Posterior vena cava (tissue), 2 donors: ENCODE measurements around the gene F2. TPM values are rescaled to one million over a fixed set of nuclear protein-coding genes. Genes with fewer than 3 reads are reported as not detected.

Experiments used
- DNase-seq: peaks from one replicate; pipeline ENCODE4 v3.0.0-alpha.2; 2020; ENCODE audit warnings: low spot score
- intact Hi-C, 2 donors: fragments of 100-400 bp; cut with DNase I; formaldehyde crosslinking; loops; one replicate each; pipeline versions ENCODE4 v1.14.1 to v1.14.2; 2022 to 2023
- total RNA-seq, 2 donors: library from RNA; stranded (reverse); fragmentation: NEBNext Ultra II Directional; extraction: Animal tissue kit (Norgen Biotek cat#: 25700); gene quantifications; one replicate each; pipeline ENCODE4 v1.2.1, GENCODE V29; 2021
- donor health status: DM: yes; HTN: yes; CAD: no.
- donor health status: DM: yes; HTN: yes; CAD: no.

Gene F2
- total RNA-seq, 2 donors from 2014 or later: not detected

DNA sequence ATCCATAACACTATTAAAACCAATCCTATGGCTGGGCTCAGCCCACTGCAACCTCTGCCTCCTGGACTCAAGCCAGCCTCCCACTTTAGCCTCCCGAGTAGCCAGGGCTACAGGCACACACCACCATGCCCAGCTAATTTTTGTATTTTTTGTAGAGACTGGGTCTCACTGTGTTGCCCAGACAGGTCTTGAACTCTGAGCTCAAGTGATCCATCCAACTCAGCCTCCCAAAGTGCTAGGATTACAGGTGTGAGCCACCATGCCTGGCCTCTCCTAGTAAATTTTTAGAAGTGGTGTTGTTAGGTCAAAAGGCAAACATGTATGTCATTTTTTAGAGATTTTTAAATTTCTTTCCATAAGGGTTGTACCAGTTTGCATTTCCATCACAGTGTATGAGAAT lies 14.2 kb downstream of the F2 start:
- intact Hi-C loops: no loop called here
- DNase-seq: peak; percentile 44

DNA sequence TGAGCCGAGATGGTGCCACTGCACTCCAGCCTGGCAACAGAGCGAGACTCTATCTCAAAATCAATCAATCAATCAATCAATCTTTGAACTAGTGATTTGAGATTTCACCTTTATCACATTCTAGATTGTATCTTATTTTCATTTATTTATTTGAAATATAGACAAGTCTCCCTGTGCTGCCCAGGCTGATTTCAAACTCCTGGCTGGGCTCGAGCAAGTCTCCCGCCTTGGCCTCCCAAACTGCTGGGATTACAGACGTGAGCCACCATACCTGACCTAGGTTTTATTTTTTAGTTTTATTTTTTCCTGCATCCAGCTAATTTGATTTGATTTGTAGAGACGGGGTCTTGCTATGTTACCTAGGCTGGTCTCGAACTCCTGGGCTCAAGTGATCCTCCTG lies 17.1 kb downstream of the F2 start:
- intact Hi-C loops: no loop called here

DNA sequence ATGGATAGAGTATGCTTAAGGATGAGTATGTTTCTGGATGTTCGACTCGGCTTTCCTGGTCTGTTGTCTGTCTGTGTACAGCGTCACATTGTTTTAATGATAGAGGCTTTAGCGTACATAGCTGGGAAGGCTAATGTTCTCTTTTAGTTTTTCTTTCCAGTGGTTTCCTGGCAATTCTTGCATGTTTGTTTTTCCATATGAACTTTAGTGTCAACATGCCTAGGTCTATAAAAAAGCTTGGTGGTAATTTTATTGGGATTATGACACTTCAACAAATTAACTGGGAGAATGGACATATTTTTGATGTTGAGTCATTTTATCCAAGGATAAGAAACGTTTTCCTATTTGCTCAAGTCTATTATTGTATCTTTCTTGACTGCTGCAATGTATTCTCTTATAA lies 17.6 kb downstream of the F2 start:
- no peak for DNase-seq
- intact Hi-C loops: no loop called here

More for the DNA sequence above, 17.1 kb downstream of the F2 start:
- DNase-seq: peak; percentile 62

DNA sequence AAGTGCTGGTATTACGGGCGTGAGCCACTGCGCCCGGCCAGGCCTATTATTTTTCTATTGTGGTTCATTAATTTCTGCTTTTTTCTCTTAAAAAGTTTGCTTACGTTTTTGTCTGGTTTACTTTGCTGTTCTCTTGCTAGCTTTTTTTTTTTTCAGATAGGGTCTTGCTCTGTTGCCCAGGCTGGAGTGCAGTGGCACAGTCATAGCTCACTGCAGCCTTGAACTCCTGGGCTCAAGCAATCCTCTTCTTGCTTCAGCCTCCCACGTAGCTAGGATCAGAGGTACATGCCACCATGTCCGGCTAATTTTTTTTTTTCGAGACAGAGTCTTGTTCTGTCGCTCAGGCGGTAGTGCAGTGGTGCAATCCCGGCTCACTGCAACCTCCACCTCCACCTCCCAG lies 18.7 kb downstream of the F2 start:
- intact Hi-C loops: no loop called here

DNA sequence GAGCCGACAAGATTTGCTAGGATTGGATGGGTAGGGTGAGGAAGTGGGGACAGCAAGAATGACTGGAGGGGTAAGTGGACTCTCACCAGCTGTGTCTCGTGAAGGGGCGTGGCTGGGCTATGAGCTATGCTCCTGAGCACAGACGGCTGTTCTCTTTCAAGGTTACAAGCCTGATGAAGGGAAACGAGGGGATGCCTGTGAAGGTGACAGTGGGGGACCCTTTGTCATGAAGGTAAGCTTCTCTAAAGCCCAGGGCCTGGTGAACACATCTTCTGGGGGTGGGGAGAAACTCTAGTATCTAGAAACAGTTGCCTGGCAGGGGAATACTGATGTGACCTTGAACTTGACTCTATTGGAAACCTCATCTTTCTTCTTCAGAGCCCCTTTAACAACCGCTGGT lies 19.9 kb downstream of the F2 start:
- intact Hi-C loops: no loop called here
- DNase-seq: no peak

More for the DNA sequence above, 18.7 kb downstream of the F2 start:
- peak; percentile 13 for DNase-seq

- no peak for DNase-seq
- intact Hi-C loops: no loop called here
Observed at GRCh38 chr11:46741600-46742484, 22.8 kb downstream of the F2 start.

DNA sequence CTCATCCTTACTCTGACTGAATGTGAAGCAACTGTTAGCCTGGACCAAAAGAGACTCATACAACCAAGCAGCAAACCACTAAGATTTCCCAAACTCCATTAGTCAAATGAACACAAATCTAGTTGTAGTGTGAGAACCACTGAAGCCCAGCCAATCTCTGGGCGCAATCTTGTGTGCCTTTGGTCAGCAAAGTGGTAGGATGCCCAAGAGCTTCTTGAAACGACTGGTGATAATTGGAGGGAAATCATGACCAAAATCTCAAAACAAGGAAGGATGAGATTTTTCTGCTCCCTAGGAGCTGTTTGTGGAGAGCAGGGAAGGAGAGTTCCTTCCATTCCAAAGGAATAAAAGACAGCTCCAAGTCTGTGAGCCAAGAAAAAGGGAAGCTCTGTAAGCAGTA lies 24.0 kb downstream of the F2 start:
- intact Hi-C loops: no loop called here
- DNase-seq: no peak

- DNase-seq: no peak
- intact Hi-C loops: no loop called here
Observed at GRCh38 chr11:46743693-46744339, 24.8 kb downstream of the F2 start.

GRCh38 chr11:46745328-46745727 lies 26.3 kb downstream of the F2 start:
- intact Hi-C loops: no loop called here
- no peak for DNase-seq

DNA sequence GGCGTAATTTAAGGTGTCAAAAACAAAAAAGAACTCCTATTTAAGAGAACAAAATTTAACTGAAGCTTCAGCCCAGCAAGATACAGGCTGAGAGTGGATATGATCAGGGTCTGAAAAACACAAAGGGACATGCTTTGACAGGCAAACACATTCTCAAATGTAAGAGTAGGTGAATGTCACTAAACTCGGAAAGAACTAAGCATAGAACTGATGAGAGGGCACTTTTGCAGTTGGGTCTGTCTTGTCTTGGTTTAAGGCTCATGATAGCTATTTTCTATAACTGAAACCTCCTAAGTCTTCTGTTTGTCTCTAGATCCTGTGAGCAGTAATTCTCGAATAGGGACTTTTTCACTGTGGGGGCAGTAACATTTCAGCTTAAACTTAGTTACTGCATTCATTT lies 27.0 kb downstream of the F2 start:
- intact Hi-C loops: no loop called here

DNA sequence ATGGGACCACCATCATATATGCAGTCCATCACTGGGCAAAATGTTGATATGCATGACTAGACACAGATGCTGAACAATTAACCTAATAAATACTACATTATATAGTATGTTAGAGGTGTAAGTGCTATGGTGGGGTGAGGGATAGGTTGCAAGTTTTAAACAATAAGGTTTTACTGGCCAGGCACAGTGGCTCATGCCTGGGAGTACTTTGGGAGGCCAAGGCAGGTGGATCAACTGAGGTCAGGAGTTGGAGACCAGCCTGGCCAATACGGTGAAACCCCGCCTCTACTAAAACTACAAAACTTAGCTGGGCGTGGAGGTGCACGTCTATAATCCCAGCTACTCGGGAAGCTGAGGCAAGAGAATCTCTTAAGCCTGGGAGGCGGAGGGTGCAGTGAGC lies 28.1 kb downstream of the F2 start:
- intact Hi-C loops: no loop called here

More for the DNA sequence above, 27.0 kb downstream of the F2 start:
- no peak for DNase-seq

GRCh38 chr11:46755962-46756361 lies 36.9 kb downstream of the F2 start:
- intact Hi-C loops: no loop called here
- no peak for DNase-seq

More for the DNA sequence above, 28.1 kb downstream of the F2 start:
- DNase-seq: no peak

GRCh38 chr11:46759196-46759595 lies 40.2 kb downstream of the F2 start:
- DNase-seq: no peak
- intact Hi-C loops: no loop called here

- intact Hi-C loops: no loop called here
- DNase-seq: no peak
Observed at GRCh38 chr11:46760429-46761128, 41.6 kb downstream of the F2 start.

GRCh38 chr11:46761807-46762206 lies 42.8 kb downstream of the F2 start:
- intact Hi-C loops: no loop called here
- DNase-seq: no peak

GRCh38 chr11:46762248-46762647 lies 43.2 kb downstream of the F2 start:
- no peak for DNase-seq
- intact Hi-C loops: no loop called here

DNA sequence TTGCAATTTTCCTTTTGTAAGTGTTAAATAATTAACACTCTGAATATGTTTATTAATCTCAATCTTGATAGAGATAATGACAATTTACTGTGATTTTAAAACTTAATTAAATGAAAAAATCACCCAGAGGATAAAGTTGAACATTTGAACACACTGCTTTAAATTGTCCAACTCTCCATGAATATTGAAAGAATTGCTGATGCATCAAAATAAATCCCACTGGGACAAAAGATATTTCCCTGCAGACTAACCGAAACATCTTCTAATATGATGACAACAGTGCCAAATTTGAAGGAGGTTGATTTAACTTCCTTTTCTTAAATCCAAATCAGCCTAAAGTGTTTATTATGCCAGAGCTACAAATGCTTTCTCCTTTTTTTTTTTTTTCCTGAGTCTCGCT lies 47.6 kb downstream of the F2 start:
- DNase-seq: no peak
- intact Hi-C loops: no loop called here

DNA sequence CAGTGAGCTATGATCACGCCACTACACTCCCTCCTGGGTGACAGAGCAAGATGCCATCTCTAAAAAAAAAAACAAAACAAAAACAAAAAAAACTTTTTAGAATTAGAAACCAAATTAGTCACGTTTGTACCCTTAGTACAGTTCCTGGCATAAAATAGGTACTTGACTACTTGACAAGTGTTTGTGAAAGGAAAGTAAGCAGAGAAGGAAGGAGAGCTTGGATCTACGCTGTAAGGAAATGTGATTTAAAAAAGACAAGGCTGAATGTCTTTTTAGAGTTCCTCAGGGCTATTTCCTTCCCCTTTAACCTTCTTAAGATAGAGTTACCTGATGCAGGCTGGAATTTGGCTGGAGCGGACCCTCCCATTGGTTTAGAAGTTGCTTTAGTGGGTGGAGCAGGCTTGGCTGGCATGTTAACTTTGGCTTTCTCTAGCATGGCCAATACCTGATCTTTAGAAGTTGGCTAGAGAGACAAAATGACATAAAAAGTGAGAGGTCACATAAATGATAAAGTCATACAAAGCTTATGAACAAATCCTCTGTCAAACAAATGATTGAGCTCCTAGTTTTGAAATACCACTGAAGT lies 50.7 kb downstream of the F2 start:
- DNase-seq: no peak
- intact Hi-C loops: no loop called here

GRCh38 chr11:46776878-46777277 lies 57.9 kb downstream of the F2 start:
- DNase-seq: no peak
- intact Hi-C loops: no loop called here

DNA sequence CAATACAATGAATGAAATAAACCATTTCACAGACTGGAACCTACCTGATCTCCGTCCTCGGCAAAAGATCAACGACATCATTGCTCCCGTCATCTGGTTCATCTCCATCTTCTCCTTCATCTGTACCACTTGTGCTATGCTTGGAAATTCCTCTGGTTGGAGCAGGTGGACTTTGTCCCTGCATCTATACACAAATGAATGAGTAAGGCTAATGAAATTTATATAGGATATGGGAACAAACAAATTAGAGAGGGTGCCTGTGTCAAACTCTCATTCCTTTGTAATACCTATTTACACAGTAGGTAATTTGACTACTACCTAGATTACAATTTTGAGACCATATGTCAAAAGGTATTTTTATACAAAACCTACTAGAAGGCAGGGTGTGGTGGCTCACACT lies 59.4 kb downstream of the F2 start:
- no peak for DNase-seq
- intact Hi-C loops: no loop called here
